A172 (cell line): ENCODE measurements around the gene FNDC11. TPM values are rescaled to one million over a fixed set of nuclear protein-coding genes. Genes with fewer than 3 reads are reported as not detected.
A peak's percentile ranks its signal among the peaks of the same experiment; 100 is the strongest.
"Not testable (repeated sequence)": the region's sequence is repeated elsewhere in the genome, so short reads cannot be mapped to it uniquely, and the experiment has no call there.

Experiments
- DNase-seq: peaks from one replicate; pipeline ENCODE4 v3.0.0-alpha.2; 2015; ENCODE audit warnings: low spot score
- total RNA-seq: library from RNA; depleted of rRNA; stranded (reverse); fragments of >200 nt; shearing (Covaris generic); gene quantifications from 2 replicates; pipeline ENCODE4 v1.2.3, GENCODE V29; 2014

Gene FNDC11
- total RNA-seq, 1 experiment from 2014 or later = 1.8 TPM

- DNase-seq = peak; percentile 44
Observed at GRCh38 chr20:63553251-63553932, 567 bp upstream of the FNDC11 start.

DNA sequence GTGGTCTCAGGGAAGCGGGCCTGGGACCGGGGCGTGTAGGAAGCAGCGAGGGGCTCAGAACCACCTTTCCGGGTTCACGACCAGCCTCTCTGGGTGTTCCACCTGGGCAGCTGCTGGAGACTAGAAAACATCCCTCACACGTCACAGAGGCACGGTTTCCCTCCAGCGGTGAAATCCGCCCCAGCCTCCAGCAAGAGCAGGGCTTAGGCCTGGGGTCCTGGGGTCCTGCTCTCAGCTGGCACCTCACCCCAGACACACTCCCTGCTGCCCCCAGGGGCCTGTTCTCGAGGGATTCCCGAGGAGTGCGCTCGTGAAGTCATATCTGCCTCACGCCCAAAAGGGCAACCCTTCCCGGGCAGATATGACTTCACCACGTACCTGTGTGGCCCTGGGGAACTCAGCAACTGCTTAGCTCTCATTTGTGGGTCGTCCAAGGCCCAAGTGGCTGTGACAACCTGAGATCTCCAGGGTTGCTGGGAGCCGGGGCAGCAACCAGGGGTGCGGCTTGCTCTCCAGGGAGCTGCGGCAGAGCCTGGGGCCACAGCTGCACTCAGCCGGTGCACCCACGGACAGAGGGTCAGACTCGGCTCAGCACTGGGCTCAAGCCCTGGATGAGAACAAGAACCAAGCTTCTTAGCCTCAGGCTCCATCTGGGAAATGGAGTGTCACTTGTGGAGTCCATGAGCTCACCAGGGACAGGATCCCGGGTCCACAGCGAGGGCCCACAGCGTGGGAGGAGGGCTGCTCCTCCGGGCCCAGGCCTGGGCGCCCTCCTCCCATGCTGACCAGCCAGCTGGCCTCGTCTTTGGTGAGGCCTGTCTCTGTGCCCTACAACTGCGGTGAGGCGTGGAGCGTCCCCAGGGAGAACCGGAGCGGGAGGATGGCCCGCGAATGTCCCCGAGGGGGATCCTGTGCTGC, 661 bp downstream of the FNDC11 start:
- DNase-seq = no peak

GRCh38 chr20:63555661-63556381, 1.9 kb downstream of the FNDC11 start:
- DNase-seq = no peak

- no peak for DNase-seq
Observed at GRCh38 chr20:63556873-63557478, 3.0 kb downstream of the FNDC11 start.

GRCh38 chr20:63557481-63557891, 3.5 kb downstream of the FNDC11 start:
- DNase-seq = no peak

- DNase-seq = no peak
Observed at GRCh38 chr20:63558804-63559484, 5.0 kb downstream of the FNDC11 start.

GRCh38 chr20:63559485-63560332, 5.8 kb downstream of the FNDC11 start:
- DNase-seq = not testable (repeated sequence)

GRCh38 chr20:63560333-63560805, 6.4 kb downstream of the FNDC11 start:
- DNase-seq = no peak

DNA sequence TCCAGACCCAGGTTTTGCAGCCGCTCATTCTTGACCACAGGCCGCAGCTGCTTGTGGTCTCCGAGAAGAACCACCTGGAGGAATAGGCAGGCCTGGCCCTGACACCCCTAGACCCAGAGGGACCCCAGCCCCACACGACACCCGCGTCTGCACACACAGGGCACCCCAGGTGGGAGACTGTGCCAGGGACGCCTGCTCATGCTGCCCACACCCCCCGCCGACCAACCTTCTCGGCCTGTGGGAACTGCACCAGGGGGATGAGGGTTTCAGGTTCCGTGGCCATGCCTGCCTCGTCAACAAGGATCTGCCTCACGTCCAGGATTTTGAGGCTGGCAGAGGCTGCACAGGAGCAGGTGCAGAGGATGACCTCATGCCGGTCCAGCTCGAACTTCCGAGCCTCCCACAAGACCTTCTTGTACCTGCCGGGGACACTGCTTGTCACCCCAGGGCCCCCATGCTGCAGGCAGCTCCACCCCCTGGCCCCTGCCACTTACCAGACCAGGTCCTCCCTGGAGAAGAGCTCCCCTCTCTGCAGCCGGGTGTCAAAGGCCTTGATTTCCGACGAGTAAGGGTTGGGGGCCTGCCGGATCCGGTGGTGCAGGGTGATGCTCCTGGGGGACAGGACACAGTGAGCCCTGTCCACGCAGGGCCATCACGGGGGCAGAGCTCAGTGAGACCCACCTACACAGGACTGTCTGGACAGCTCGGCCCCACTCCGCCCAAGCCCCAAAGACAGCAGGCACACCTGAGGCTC, 7.1 kb downstream of the FNDC11 start:
- DNase-seq = no peak

DNA sequence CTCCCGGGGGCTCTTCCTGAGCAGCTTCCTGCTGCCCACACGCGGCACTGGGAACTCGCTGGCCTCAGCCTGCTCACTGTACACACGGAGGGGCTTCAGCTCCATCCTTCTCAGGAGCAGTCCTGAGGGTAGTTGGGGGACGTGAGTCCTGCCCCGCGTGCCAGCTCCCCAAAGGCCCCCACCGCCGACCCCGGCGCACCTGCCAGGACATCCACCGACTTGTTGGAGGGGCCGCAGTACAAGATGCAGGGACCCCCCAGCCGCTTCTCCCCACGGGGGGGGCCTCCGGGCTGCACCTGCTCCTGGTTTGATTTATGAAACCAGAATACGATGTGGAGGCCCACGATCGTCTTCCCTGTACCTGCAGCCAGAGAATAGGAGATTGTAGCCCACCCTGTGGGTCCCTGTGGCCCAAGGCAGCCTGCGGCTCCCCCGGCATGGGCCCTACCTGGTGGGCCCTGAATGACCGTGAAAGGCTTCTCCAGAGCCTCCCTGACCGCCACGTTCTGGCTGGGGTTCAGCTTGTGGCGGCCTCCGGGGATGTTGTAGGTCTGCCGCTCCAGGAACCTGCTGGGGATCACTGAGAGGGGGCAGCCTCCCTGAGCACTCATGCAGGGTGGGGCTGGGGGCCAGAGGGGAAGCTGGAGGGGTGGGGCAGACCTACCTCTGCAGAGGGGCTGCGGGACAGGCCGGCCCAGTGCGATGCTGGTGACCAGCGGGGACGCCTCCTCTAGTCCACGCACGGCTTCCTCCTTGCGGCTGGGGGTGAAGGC, 7.9 kb downstream of the FNDC11 start:
- no peak for DNase-seq

- no peak for DNase-seq
Observed at GRCh38 chr20:63562461-63563224, 8.7 kb downstream of the FNDC11 start.

GRCh38 chr20:63563225-63563935, 9.4 kb downstream of the FNDC11 start:
- DNase-seq = no peak

- DNase-seq = no peak
Observed at GRCh38 chr20:63564036-63564810, 10.3 kb downstream of the FNDC11 start.

GRCh38 chr20:63565021-63565698, 11.2 kb downstream of the FNDC11 start:
- DNase-seq = no peak

DNA sequence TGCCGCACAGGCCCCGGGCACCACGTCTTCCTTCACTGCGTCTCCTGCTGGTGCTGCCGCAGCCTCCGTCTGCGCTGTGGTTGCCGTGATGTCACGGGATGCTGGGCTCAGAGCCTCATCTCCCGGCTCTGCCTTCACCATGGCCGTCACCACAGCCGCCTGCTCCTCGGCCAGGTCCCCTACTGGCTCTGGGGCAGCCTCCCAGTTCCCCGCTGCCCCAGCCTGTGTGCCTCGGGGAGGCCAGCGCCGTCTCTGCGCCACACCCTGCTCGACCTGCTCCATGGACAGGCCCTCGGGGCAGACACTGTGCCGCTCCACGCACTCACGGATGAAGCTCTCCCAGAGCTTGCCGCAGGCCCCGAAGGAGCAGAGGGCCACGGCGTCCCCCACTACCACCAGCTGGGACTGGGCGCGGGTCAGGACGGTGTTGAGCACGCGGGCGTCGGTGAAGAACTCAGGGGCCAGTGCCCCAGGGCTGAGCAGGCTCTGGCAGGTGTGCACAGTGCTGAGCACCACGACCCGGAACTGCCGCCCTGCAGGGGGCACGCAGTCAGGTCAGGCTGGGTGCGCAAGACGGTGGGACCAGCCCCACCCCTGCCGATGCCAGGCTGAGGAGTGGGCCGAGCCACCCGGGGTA, 11.9 kb downstream of the FNDC11 start:
- no peak for DNase-seq
